ENCODE data around the gene JHY. TPM values are rescaled to one million over a fixed set of nuclear protein-coding genes. Genes with fewer than 3 reads are reported as not detected.

The JHY gene
- total and polyA plus RNA-seq, 2 of the 4 experiments (the other 2 are of a cell fraction), result 0.51 to 0.54 TPM

DNA sequence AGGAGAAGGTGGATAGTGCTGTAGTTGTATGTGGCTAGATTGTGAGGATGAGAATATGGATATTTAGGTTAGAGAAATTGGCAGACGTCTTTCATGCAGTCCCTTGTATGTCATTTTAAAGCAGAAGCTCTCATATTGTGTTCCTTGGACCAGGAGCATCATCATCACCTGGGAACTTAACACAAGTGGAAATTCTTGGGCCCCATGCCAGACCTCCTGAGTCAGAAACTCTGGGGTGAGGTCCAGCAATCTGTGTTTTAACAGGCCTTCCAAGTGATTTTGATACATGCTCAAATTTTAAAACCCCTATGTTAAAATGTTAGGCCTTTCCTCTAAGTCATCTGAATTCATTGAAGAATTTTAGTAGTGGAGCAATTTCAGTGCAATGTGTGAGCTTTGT is 34.8 kb downstream of the JHY start:
- Histone ChIP-seq H3K9me1 (ENCODE audit: insufficient read depth, low read length) (no peaks in the 10 kb centered on the region), H2BK120ac (ENCODE audit: low read depth, low read length) (no peak overlapping the region), H3K23ac (ENCODE audit: low read depth, low read length) (no peak overlapping the region), H3K4me2 (ENCODE audit: low read depth, low read length) (no peak overlapping the region), H4K5ac (ENCODE audit: low read depth, low read length) (no peak overlapping the region), H2BK15ac (ENCODE audit: low read depth, low read length) (no peak overlapping the region), H2AK9ac (replicated peaks; ENCODE audit: low read depth, low read length, poor library complexity) (no peak overlapping the region), H4K20me1 (ENCODE audit: insufficient read depth, low read length) (no peaks in the 10 kb centered on the region), H2BK20ac (ENCODE audit: low read depth, low read length) (no peak overlapping the region), H2AK5ac (ENCODE audit: low read depth, low read length) (no peak overlapping the region), H3K4ac (ENCODE audit: low read depth, low read length) (no peak overlapping the region), H3K4me1 (ENCODE audit: control insufficient read depth, insufficient read depth, low read length) (no peaks in the 10 kb centered on the region), H3K9ac (ENCODE audit: low read depth, low read length) (no peak overlapping the region), H3K36me3 (ENCODE audit: control insufficient read depth, insufficient read depth, low read length) (no peaks in the 10 kb centered on the region), H2AFZ (replicated peaks; ENCODE audit: low read length, poor library complexity) (no peak overlapping the region), H3K14ac (replicated peaks; ENCODE audit: low read depth, low read length) (no peak overlapping the region), H3K9me3 (ENCODE audit: control insufficient read depth, insufficient read depth, low read length) (no peaks in the 10 kb centered on the region), H4K91ac (ENCODE audit: insufficient read depth, low read depth, low read length) (no peak overlapping the region), H4K8ac (ENCODE audit: low read depth in 2 of 2, low read length in 2 of 2) (no peak overlapping the region), H3K4me3 (ENCODE audit: insufficient read depth, low read depth, low read length) (no peak overlapping the region), H3K56ac (ENCODE audit: extremely low read depth, insufficient read depth, low read length) (no peak overlapping the region), H3K27me3 (ENCODE audit: control insufficient read depth, insufficient read depth, low read length) (peaks cover 17% of the 10 kb centered on the region), H3K79me1 (ENCODE audit: low read depth in 1 of 2, low read length in 2 of 2) (no peaks in the 10 kb centered on the region), H3K27ac (ENCODE audit: insufficient read depth, low read length) (no peak overlapping the region), H2BK5ac (ENCODE audit: low read depth, low read length, poor library complexity, severe bottlenecking) (no peak overlapping the region), H3K18ac (ENCODE audit: low read depth, low read length) (no peak overlapping the region)
- POLR2A ChIA-PET (ENCODE audit: unreplicated experiment), result no interaction called here
- in situ Hi-C loops (cut with MboI; ENCODE audit: low sequenced_read_pairs) (no loop called here), dilution Hi-C loops (cut with HindIII; ENCODE audit: low sequenced_read_pairs, unreplicated experiment) (no loop called here), intact Hi-C loops (cut with micrococcal nuclease) (no loop called here)
- TF ChIP-seq FOS (IDR thresholded peaks at IDR 0.05; ENCODE audit: low read depth, low read length) (no peak), ELK1 (IDR thresholded peaks at IDR 0.05; ENCODE audit: borderline replicate concordance, low read depth, low read length) (no peak), BHLHE40 (IDR thresholded peaks at IDR 0.05; ENCODE audit: low read depth, low read length) (no peak), MAFK (IDR thresholded peaks at IDR 0.05; ENCODE audit: low read depth, low read length) (no peak), RCOR1 (IDR thresholded peaks at IDR 0.05; ENCODE audit: insufficient replicate concordance, low read length) (no peak), RAD21 (IDR thresholded peaks at IDR 0.05; ENCODE audit: low read length) (no peak), CEBPB (IDR thresholded peaks at IDR 0.05; ENCODE audit: low read depth, low read length) (no peak), MXI1 (IDR thresholded peaks at IDR 0.05; ENCODE audit: borderline replicate concordance, low read depth, low read length) (no peak), RFX5 (IDR thresholded peaks at IDR 0.05; ENCODE audit: low read depth, low read length) (no peak)
- no TSS peak for BruUV-seq (replicated peaks)
- CTCF ChIA-PET, result no interaction called here
- no peak for ATAC-seq (ENCODE audit: low read depth)
- no CpG with 5 or more reads among the region's 1 CpG for WGBS, 2 experiments (ENCODE audit: extremely low coverage in 2 of 2, insufficient read length in 1 of 2)
- peak; percentile 32 for DNase-seq
